IMR-90 (cell line): ENCODE measurements around the gene EXOC4. TPM values are rescaled to one million over a fixed set of nuclear protein-coding genes. Genes with fewer than 3 reads are reported as not detected.

Experiments used
- ATAC-seq: fragments of 200-7000 bp; cut with Tn5 transposase; 2 replicates; pipeline ENCODE4 v1.9.1; 2020; ENCODE audit warnings: low read depth, mild to moderate bottlenecking, moderate library complexity
- BruUV-seq: library from RNA; stranded (reverse); fragments of 400-500 nt; replicated peaks from 2 replicates; lab custom pipeline; 2021; lab: Mats Ljungman, UMichigan
- CTCF ChIA-PET: fragments of 300-600 bp; formaldehyde crosslinking; extraction: SDS; loops from one replicate; lab custom pipeline; 2021; ENCODE audit warnings: antibody characterized with exemption; lab: Yijun Ruan, JAX
- POLR2A ChIA-PET: fragments of 300-600 bp; sonication (Branson Sonifier 250); formaldehyde crosslinking; loops from one replicate; lab custom pipeline; 2022; ENCODE audit warnings: antibody characterized with exemption; ENCODE audit not compliant: unreplicated experiment; lab: Charles Lee
- DNase-seq: peaks from one replicate; pipeline ENCODE4 v3.0.0; 2013
- H2AFZ ChIP-seq: replicated peaks from 2 replicates; pipeline ENCODE3; 2013; ENCODE audit warnings: low read length, mild to moderate bottlenecking; ENCODE audit not compliant: poor library complexity
- H2AK5ac ChIP-seq: 2 replicates; pipeline ENCODE4 v1.6.1; 2013; ENCODE audit warnings: low read depth, low read length, inconsistent platforms
- H2AK9ac ChIP-seq: replicated peaks from 2 replicates; pipeline ENCODE3; 2013; ENCODE audit warnings: mild to moderate bottlenecking, low read depth, low read length, moderate library complexity; ENCODE audit not compliant: poor library complexity
- H2BK120ac ChIP-seq: 2 replicates; pipeline ENCODE4 v1.6.1; 2013; ENCODE audit warnings: low read depth, low read length, inconsistent platforms
- H2BK15ac ChIP-seq: 3 replicates; pipeline ENCODE4 v1.6.1; 2013; ENCODE audit warnings: low read depth, low read length, inconsistent platforms
- H2BK20ac ChIP-seq: 2 replicates; pipeline ENCODE4 v1.6.1; 2013; ENCODE audit warnings: low read depth, mild to moderate bottlenecking, inconsistent platforms, low read length, moderate library complexity
- H2BK5ac ChIP-seq: 2 replicates; pipeline ENCODE4 v1.6.1; 2013; ENCODE audit warnings: mild to moderate bottlenecking, low read depth, low read length, inconsistent platforms; ENCODE audit not compliant: poor library complexity, severe bottlenecking
- H3K14ac ChIP-seq: replicated peaks from 2 replicates; pipeline ENCODE4 v1.6.1; 2013; ENCODE audit warnings: low read depth, low read length, inconsistent platforms
- H3K18ac ChIP-seq: 2 replicates; pipeline ENCODE4 v1.6.1; 2013; ENCODE audit warnings: low read depth, low read length, control low read depth
- H3K23ac ChIP-seq: 2 replicates; pipeline ENCODE4 v1.6.1; 2013; ENCODE audit warnings: low read depth, low read length, inconsistent platforms
- H3K27ac ChIP-seq: 2 replicates; pipeline ENCODE4 v1.5.1; 2013; ENCODE audit warnings: mild to moderate bottlenecking, control low read depth, low read length; ENCODE audit not compliant: insufficient read depth
- H3K27me3 ChIP-seq: 2 replicates; pipeline ENCODE4 v1.6.1; 2013; ENCODE audit warnings: low read length; ENCODE audit not compliant: control insufficient read depth, insufficient read depth
- H3K36me3 ChIP-seq: 2 replicates; pipeline ENCODE4 v1.6.1; 2013; ENCODE audit warnings: low read length, mixed read lengths; ENCODE audit not compliant: control insufficient read depth, insufficient read depth
- H3K4ac ChIP-seq: 2 replicates; pipeline ENCODE4 v1.6.1; 2013; ENCODE audit warnings: low read depth, low read length, inconsistent platforms
- H3K4me1 ChIP-seq: 2 replicates; pipeline ENCODE4 v1.6.1; 2013; ENCODE audit warnings: low read length, mixed read lengths; ENCODE audit not compliant: control insufficient read depth, insufficient read depth
- H3K4me2 ChIP-seq: 2 replicates; pipeline ENCODE4 v1.6.1; 2013; ENCODE audit warnings: low read depth, mild to moderate bottlenecking, control low read depth, low read length, moderate library complexity
- H3K4me3 ChIP-seq: 2 replicates; pipeline ENCODE4 v1.5.1; 2013; ENCODE audit warnings: low read depth, mild to moderate bottlenecking, control low read depth, low read length, moderate library complexity; ENCODE audit not compliant: insufficient read depth
- H3K56ac ChIP-seq: 2 replicates; pipeline ENCODE4 v1.6.1; 2013; ENCODE audit warnings: low read length, inconsistent platforms; ENCODE audit not compliant: insufficient read depth; ENCODE audit errors: extremely low read depth
- H3K79me1 ChIP-seq, 2 experiments: 2 replicates each; pipeline ENCODE4 v1.6.1; 2013; ENCODE audit warnings: low read length in 2 of 2, inconsistent platforms in 1 of 2, low read depth in 1 of 2
- H3K9ac ChIP-seq: 2 replicates; pipeline ENCODE4 v1.6.1; 2013; ENCODE audit warnings: low read depth, low read length, control low read depth
- H3K9me1 ChIP-seq: 2 replicates; pipeline ENCODE4 v1.6.1; 2013; ENCODE audit warnings: low read length, inconsistent platforms; ENCODE audit not compliant: insufficient read depth
- H3K9me3 ChIP-seq: 2 replicates; pipeline ENCODE4 v1.6.1; 2013; ENCODE audit warnings: low read length; ENCODE audit not compliant: control insufficient read depth, insufficient read depth
- H4K20me1 ChIP-seq: 2 replicates; pipeline ENCODE4 v1.6.1; 2013; ENCODE audit warnings: low read length, inconsistent platforms; ENCODE audit not compliant: insufficient read depth
- H4K5ac ChIP-seq: 2 replicates; pipeline ENCODE4 v1.6.1; 2013; ENCODE audit warnings: mild to moderate bottlenecking, low read depth, low read length, control low read depth
- H4K8ac ChIP-seq, 2 experiments: 2 replicates each; pipeline ENCODE4 v1.6.1; 2013; ENCODE audit warnings: low read depth in 2 of 2, low read length in 2 of 2, control low read depth in 1 of 2, inconsistent platforms in 1 of 2
- H4K91ac ChIP-seq: 2 replicates; pipeline ENCODE4 v1.6.1; 2013; ENCODE audit warnings: low read depth, low read length, inconsistent platforms; ENCODE audit not compliant: insufficient read depth
- MAFK ChIP-seq: IDR thresholded peaks from 2 replicates; pipeline ENCODE4 v1.6.1; 2012; ENCODE audit warnings: low read depth, low read length, improper control_type of control experiment
- WGBS, 2 experiments: methylation state at CpG; one replicate each; pipeline versions ENCODE4 v1.1.5 to v1.1.7; 2013; ENCODE audit warnings: missing lambda C conversion rate in 2 of 2; ENCODE audit not compliant: insufficient read length in 1 of 2; ENCODE audit errors: extremely low coverage in 2 of 2; 5-methylcytosine and 5-hydroxymethylcytosine counted together
- dilution Hi-C: fragments of 300-500 bp; cut with HindIII; formaldehyde crosslinking; loops from one replicate; pipeline ENCODE4 v1.14.3; 2018; ENCODE audit warnings: low sequenced_read_pairs; ENCODE audit not compliant: unreplicated experiment
- in situ Hi-C: fragments of 300-500 bp; cut with MboI; formaldehyde crosslinking; loops from 3 replicates; pipeline ENCODE4 v1.14.3; 2019; ENCODE audit warnings: low sequenced_read_pairs, inconsistent platforms, mixed read lengths
- intact Hi-C: fragments of 100-400 bp; cut with micrococcal nuclease; formaldehyde crosslinking; loops from 2 replicates; pipeline ENCODE4 v1.10.0; 2022
- polyA plus RNA-seq, 3 experiments: library from polyadenylated mRNA; depleted of rRNA; stranded (reverse); fragments of >200 nt; gene quantifications; 2 replicates each; pipeline ENCODE4 v1.2.3, GENCODE V29; 2012; ENCODE audit warnings: low replicate concordance in 1 of 3
- total RNA-seq: library from RNA; depleted of rRNA; stranded (reverse); fragments of >200 nt; gene quantifications from 2 replicates; pipeline ENCODE4 v1.2.3, GENCODE V29; 2012

The EXOC4 gene
- total and polyA plus RNA-seq, 2 of the 4 experiments (the other 2 are of a cell fraction) = 25.4 to 94.6 TPM

DNA sequence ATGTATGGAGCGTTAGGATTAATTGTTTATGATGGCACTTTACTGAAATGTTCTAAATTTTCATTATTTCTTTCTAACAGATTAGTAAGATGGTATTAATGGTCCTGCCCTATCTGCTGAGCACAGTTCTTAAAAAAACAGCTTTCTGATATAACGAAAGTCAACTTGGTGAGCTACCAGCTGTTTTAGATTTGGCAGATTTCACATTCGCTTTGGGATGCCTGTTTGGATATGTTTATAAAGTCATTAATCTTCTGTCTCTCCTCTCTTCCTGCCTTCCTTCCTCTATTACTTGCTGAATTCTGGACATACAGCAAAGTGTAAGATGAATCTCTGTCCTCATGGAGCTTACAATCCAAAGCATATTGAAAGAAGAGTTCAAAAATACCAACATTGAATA lies 477.5 kb downstream of the EXOC4 start:
- whole genome bisulfite sequencing, 2 experiments = no CpG with 5 or more reads among the region's 3 CpGs
- CTCF ChIA-PET = no interaction called here
- no TSS peak for BruUV-seq

More for the DNA sequence above, 477.5 kb downstream of the EXOC4 start:
- Histone ChIP-seq H4K91ac (no peak overlapping the region), H2BK5ac (no peak overlapping the region), H2BK120ac (no peak overlapping the region), H2BK15ac (no peak overlapping the region), H3K23ac (no peak overlapping the region), H3K27me3 (no peaks in the 10 kb centered on the region), H3K14ac (no peak overlapping the region), H3K18ac (no peak overlapping the region), H3K36me3 (no peaks in the 10 kb centered on the region), H3K9me1 (no peaks in the 10 kb centered on the region), H3K27ac (no peak overlapping the region), H2AK9ac (no peak overlapping the region), H3K56ac (no peak overlapping the region), H3K4ac (no peak overlapping the region), H4K8ac (no peak overlapping the region), H3K9ac (no peak overlapping the region), H3K4me2 (no peak overlapping the region), H3K9me3 (no peaks in the 10 kb centered on the region), H2BK20ac (no peak overlapping the region), H4K5ac (no peak overlapping the region), H3K4me1 (no peaks in the 10 kb centered on the region), H2AFZ (no peak overlapping the region), H3K79me1 (no peaks in the 10 kb centered on the region), H4K20me1 (no peaks in the 10 kb centered on the region), H3K4me3 (no peak overlapping the region), H2AK5ac (no peak overlapping the region)
- dilution Hi-C loops (no loop called here), in situ Hi-C loops (no loop called here), intact Hi-C loops (no loop called here)
- POLR2A ChIA-PET = no interaction called here
- ATAC-seq (no peak), DNase-seq (peak; percentile 21)
- no peak for TF ChIP-seq MAFK
